ENCODE results near the gene ANKRD23.

The ANKRD23 gene

DNA sequence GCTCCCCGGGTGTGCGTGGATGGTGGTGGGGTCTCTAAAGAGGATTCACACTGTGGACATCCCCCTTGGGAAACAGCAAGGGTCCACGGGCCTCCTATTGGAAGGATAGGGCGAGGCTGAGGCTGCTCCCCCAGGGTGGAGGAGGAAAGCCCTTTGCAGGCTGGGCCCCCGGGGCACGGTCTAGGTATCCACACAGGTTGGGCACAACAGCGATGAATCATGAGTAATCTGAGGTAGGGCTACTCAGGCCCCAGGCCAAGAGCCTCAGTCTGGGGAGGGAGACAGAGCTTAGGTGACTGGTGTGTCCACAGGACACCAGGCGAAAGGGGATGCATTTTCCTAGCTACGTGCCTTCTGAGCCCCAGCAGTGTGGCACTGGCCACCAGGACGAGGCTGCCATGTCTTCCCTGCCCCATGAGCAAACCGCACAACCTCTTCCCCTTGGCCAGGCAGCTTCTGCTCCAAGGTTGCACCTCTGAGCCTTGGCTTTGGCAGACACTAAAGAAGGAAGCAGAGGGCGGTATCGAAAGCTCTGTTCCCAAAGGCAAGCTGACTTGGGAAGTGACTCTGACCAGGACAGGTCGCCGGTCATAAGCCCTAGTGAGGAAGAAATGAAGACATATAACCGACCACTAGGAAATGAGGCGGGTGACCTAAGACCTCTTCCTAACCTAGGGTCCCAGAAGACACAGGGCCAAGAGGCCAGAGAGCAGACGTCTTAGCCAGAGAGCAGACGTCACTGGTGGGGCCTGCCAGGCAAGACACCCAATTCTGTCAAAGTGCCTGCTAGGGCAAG lies 40.7 kb upstream of the ANKRD23 start:
- H3K9me3 ChIP-seq (ENCODE audit: control insufficient read depth in 1 of 2, low read length in 2 of 2): no peaks in the 10 kb centered on the region
- H3K27ac ChIP-seq (ENCODE audit: low read depth, low read length): no peak overlapping the region
- no peaks in the 10 kb centered on the region for H3K27me3 ChIP-seq (ENCODE audit: control insufficient read depth in 1 of 2, insufficient read depth in 2 of 2, low read length in 2 of 2)
- no peak overlapping the region for H3K4me3 ChIP-seq (ENCODE audit: low read depth in 1 of 2, low read length in 2 of 2)
- H3K4me1 ChIP-seq (ENCODE audit: control insufficient read depth in 1 of 2, insufficient read depth in 2 of 2, low read length in 2 of 2): peaks cover 17 to 27% of the 10 kb centered on the region in 2 donors
- H3K36me3 ChIP-seq (ENCODE audit: control insufficient read depth in 1 of 2, insufficient read depth in 2 of 2, low read length in 2 of 2): no peaks in the 10 kb centered on the region
- H3K9ac ChIP-seq (ENCODE audit: low read depth in 1 of 2, low read length in 2 of 2): no peak overlapping the region

DNA sequence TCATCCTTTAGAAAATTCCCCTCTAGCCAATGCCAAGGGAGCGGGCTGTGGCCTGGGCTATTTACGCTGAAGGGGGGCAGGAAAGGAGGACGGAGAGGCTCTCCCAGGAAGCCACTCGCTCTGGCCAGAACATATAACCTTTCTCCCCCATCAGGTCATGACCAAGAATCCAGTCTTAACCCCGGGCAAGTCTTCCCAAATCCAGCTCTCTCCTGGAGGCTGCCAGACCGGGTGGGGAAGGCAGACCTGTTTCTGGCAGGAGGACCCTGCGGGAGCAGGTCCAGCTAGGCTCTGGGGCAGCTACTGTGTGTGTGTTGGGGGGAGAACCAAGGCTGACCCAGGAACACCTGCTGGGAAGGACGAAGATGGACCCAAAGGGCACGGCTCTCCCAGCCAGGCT lies 39.5 kb upstream of the ANKRD23 start:
- no peaks in the 10 kb centered on the region for H3K36me3 ChIP-seq (ENCODE audit: control insufficient read depth in 1 of 2, insufficient read depth in 2 of 2, low read length in 2 of 2)
- no peaks in the 10 kb centered on the region for H3K27me3 ChIP-seq (ENCODE audit: control insufficient read depth in 1 of 2, insufficient read depth in 2 of 2, low read length in 2 of 2)
- no peak overlapping the region for H3K9ac ChIP-seq (ENCODE audit: low read depth in 1 of 2, low read length in 2 of 2)
- no peak overlapping the region for H3K27ac ChIP-seq (ENCODE audit: low read depth, low read length)
- no peaks in the 10 kb centered on the region for H3K9me3 ChIP-seq (ENCODE audit: control insufficient read depth in 1 of 2, low read length in 2 of 2)
- H3K4me1 ChIP-seq (ENCODE audit: control insufficient read depth in 1 of 2, insufficient read depth in 2 of 2, low read length in 2 of 2): peaks cover 13 to 19% of the 10 kb centered on the region in 2 donors
- no peak overlapping the region for H3K4me3 ChIP-seq (ENCODE audit: low read depth in 1 of 2, low read length in 2 of 2)

GRCh38 chr2:96882906-96883305 lies 39.1 kb upstream of the ANKRD23 start:
- H3K36me3 ChIP-seq (ENCODE audit: control insufficient read depth in 1 of 2, insufficient read depth in 2 of 2, low read length in 2 of 2): no peaks in the 10 kb centered on the region
- H3K9me3 ChIP-seq (ENCODE audit: control insufficient read depth in 1 of 2, low read length in 2 of 2): no peaks in the 10 kb centered on the region
- no peaks in the 10 kb centered on the region for H3K27me3 ChIP-seq (ENCODE audit: control insufficient read depth in 1 of 2, insufficient read depth in 2 of 2, low read length in 2 of 2)
- peaks cover 9 to 15% of the 10 kb centered on the region in 2 donors for H3K4me1 ChIP-seq (ENCODE audit: control insufficient read depth in 1 of 2, insufficient read depth in 2 of 2, low read length in 2 of 2)
- H3K27ac ChIP-seq (ENCODE audit: low read depth, low read length): no peak overlapping the region
- H3K4me3 ChIP-seq (ENCODE audit: low read depth in 1 of 2, low read length in 2 of 2): no peak overlapping the region
- no peak overlapping the region for H3K9ac ChIP-seq (ENCODE audit: low read depth in 1 of 2, low read length in 2 of 2)

- Histone ChIP-seq H3K9ac (ENCODE audit: low read depth in 1 of 2, low read length in 2 of 2) (no peak overlapping the region), H3K4me1 (ENCODE audit: control insufficient read depth in 1 of 2, insufficient read depth in 2 of 2, low read length in 2 of 2) (peaks cover 8 to 9% of the 10 kb centered on the region in 2 donors), H3K27ac (ENCODE audit: low read depth, low read length) (no peak overlapping the region)
Measured at GRCh38 chr2:96882230-96882629, 38.4 kb upstream of the ANKRD23 start.

GRCh38 chr2:96881349-96882195 lies 37.8 kb upstream of the ANKRD23 start:
- no peak overlapping the region for H3K4me3 ChIP-seq (ENCODE audit: low read depth in 1 of 2, low read length in 2 of 2)
- no peaks in the 10 kb centered on the region for H3K27me3 ChIP-seq (ENCODE audit: control insufficient read depth in 1 of 2, insufficient read depth in 2 of 2, low read length in 2 of 2)
- peak overlapping the region in 1 of 2 donors; percentile 10 for H3K9ac ChIP-seq (ENCODE audit: low read depth in 1 of 2, low read length in 2 of 2)
- H3K27ac ChIP-seq (ENCODE audit: low read depth, low read length): no peak overlapping the region
- H3K36me3 ChIP-seq (ENCODE audit: control insufficient read depth in 1 of 2, insufficient read depth in 2 of 2, low read length in 2 of 2): no peaks in the 10 kb centered on the region
- peaks cover 6 to 8% of the 10 kb centered on the region in 2 donors for H3K4me1 ChIP-seq (ENCODE audit: control insufficient read depth in 1 of 2, insufficient read depth in 2 of 2, low read length in 2 of 2)
- no peaks in the 10 kb centered on the region for H3K9me3 ChIP-seq (ENCODE audit: control insufficient read depth in 1 of 2, low read length in 2 of 2)

More at GRCh38 chr2:96882230-96882629, 38.4 kb upstream of the ANKRD23 start:
- Histone ChIP-seq H3K36me3 (ENCODE audit: control insufficient read depth in 1 of 2, insufficient read depth in 2 of 2, low read length in 2 of 2) (no peaks in the 10 kb centered on the region), H3K9me3 (ENCODE audit: control insufficient read depth in 1 of 2, low read length in 2 of 2) (no peaks in the 10 kb centered on the region), H3K4me3 (ENCODE audit: low read depth in 1 of 2, low read length in 2 of 2) (no peak overlapping the region), H3K27me3 (ENCODE audit: control insufficient read depth in 1 of 2, insufficient read depth in 2 of 2, low read length in 2 of 2) (no peaks in the 10 kb centered on the region)

- Histone ChIP-seq H3K9me3 (ENCODE audit: control insufficient read depth in 1 of 2, low read length in 2 of 2) (no peaks in the 10 kb centered on the region), H3K4me3 (ENCODE audit: low read depth in 1 of 2, low read length in 2 of 2) (no peak overlapping the region), H3K27me3 (ENCODE audit: control insufficient read depth in 1 of 2, insufficient read depth in 2 of 2, low read length in 2 of 2) (no peaks in the 10 kb centered on the region), H3K36me3 (ENCODE audit: control insufficient read depth in 1 of 2, insufficient read depth in 2 of 2, low read length in 2 of 2) (no peaks in the 10 kb centered on the region), H3K27ac (ENCODE audit: low read depth, low read length) (no peak overlapping the region), H3K4me1 (ENCODE audit: control insufficient read depth in 1 of 2, insufficient read depth in 2 of 2, low read length in 2 of 2) (peaks cover under 1 to 6% of the 10 kb centered on the region in 2 donors), H3K9ac (ENCODE audit: low read depth in 1 of 2, low read length in 2 of 2) (no peak overlapping the region)
Measured at GRCh38 chr2:96880891-96881273, 37.1 kb upstream of the ANKRD23 start.

DNA sequence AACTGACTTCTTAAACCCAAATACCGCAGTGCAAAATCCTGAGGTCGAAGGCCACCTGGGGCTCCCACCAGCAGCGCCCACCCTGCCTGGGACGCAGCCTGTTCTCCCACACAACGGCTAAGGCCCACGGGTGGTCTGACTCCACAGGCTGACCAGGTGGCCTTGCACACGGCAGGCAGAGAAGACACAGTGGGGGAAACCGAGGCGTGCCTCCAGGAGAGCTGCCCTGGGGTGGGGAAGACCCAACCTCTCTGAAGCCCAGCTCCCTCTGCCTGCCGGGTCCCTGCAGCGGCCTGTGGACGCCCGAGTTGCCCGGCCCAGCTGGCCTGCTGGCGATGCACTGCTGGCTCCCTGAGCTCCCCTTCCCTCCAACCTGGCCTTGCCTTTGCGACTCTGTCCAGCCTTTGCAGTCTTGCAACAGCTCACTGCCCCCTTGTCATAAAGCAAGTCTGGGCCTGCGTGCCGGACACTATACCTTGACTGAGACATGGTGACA lies 35.8 kb upstream of the ANKRD23 start:
- Histone ChIP-seq H3K4me3 (ENCODE audit: low read depth in 1 of 2, low read length in 2 of 2) (no peak overlapping the region), H3K9me3 (ENCODE audit: control insufficient read depth in 1 of 2, low read length in 2 of 2) (no peaks in the 10 kb centered on the region), H3K36me3 (ENCODE audit: control insufficient read depth in 1 of 2, insufficient read depth in 2 of 2, low read length in 2 of 2) (no peaks in the 10 kb centered on the region), H3K9ac (ENCODE audit: low read depth in 1 of 2, low read length in 2 of 2) (no peak overlapping the region), H3K27me3 (ENCODE audit: control insufficient read depth in 1 of 2, insufficient read depth in 2 of 2, low read length in 2 of 2) (no peaks in the 10 kb centered on the region), H3K27ac (ENCODE audit: low read depth, low read length) (no peak overlapping the region), H3K4me1 (ENCODE audit: control insufficient read depth in 1 of 2, insufficient read depth in 2 of 2, low read length in 2 of 2) (peaks cover 0 to 5% of the 10 kb centered on the region in 2 donors)

- Histone ChIP-seq H3K9ac (ENCODE audit: low read depth in 1 of 2, low read length in 2 of 2) (no peak overlapping the region), H3K4me1 (ENCODE audit: control insufficient read depth in 1 of 2, insufficient read depth in 2 of 2, low read length in 2 of 2) (peaks cover 0 to 9% of the 10 kb centered on the region in 2 donors), H3K27ac (ENCODE audit: low read depth, low read length) (no peak overlapping the region), H3K36me3 (ENCODE audit: control insufficient read depth in 1 of 2, insufficient read depth in 2 of 2, low read length in 2 of 2) (no peaks in the 10 kb centered on the region), H3K9me3 (ENCODE audit: control insufficient read depth in 1 of 2, low read length in 2 of 2) (no peaks in the 10 kb centered on the region), H3K4me3 (ENCODE audit: low read depth in 1 of 2, low read length in 2 of 2) (no peak overlapping the region), H3K27me3 (ENCODE audit: control insufficient read depth in 1 of 2, insufficient read depth in 2 of 2, low read length in 2 of 2) (no peaks in the 10 kb centered on the region)
Measured at GRCh38 chr2:96878796-96879544, 35.1 kb upstream of the ANKRD23 start.

DNA sequence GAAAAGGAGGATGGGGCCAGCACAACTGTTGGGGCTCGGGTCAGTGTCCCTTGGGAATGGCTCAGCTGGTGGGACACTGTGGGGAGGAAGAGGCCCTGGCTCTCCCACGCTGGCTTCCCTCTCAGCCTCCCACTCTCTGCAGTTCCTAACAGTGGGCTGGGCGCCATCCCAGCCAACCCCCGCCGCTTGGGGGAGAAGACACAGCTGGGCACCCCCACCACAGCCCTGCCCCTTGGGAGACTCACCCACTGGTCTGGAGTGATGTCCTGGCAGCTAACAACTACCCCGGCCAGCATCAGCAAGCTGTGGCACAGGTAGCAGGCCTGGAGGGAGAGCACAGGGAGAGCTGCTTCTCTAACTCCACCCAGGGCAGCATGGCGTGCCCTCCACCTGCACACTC lies 34.4 kb upstream of the ANKRD23 start:
- Histone ChIP-seq H3K4me1 (ENCODE audit: control insufficient read depth in 1 of 2, insufficient read depth in 2 of 2, low read length in 2 of 2) (peaks cover 0 to 12% of the 10 kb centered on the region in 2 donors), H3K36me3 (ENCODE audit: control insufficient read depth in 1 of 2, insufficient read depth in 2 of 2, low read length in 2 of 2) (no peaks in the 10 kb centered on the region), H3K27ac (ENCODE audit: low read depth, low read length) (no peak overlapping the region), H3K9me3 (ENCODE audit: control insufficient read depth in 1 of 2, low read length in 2 of 2) (no peaks in the 10 kb centered on the region), H3K9ac (ENCODE audit: low read depth in 1 of 2, low read length in 2 of 2) (no peak overlapping the region), H3K27me3 (ENCODE audit: control insufficient read depth in 1 of 2, insufficient read depth in 2 of 2, low read length in 2 of 2) (no peaks in the 10 kb centered on the region), H3K4me3 (ENCODE audit: low read depth in 1 of 2, low read length in 2 of 2) (no peak overlapping the region)
